ENCODE measurements around the gene SULT4A1.

SULT4A1 gene

DNA sequence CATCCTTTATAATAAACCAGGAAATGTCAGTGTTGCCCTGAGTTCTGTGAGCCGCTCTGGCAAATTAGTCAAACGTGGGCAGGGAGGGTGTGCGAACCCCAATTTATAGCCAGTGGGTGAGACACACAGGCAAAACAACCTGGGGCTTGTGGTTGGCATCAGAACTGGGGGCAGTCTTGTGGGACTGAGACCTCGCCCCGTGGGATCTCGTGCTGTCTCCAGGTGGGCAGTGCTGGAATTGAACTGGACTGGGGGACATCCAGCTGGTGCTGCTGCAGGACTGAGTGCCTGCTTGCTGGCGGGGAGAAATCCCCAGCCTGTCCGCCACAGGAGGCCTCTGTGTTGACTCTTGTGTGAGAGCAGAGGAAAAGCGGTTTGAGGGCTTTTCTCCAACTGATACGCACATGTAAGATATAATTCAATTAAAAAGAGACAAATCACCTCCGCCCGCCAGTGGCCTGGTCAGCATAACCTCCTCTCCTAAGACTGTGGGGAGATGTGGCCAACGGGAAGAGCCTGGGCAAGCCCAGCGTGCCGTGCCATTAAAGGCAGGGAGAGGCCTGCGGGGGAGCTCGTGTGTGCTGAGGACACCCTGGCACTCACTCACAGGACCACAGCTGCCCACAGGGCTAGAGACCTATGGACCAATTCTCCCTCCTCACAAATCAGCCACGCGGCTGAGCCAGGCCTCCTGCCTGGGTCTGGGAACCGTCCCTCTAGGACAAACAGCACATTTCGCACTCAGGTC lies 18.4 kb downstream of the SULT4A1 start:
- no peak for FAIRE-seq

DNA sequence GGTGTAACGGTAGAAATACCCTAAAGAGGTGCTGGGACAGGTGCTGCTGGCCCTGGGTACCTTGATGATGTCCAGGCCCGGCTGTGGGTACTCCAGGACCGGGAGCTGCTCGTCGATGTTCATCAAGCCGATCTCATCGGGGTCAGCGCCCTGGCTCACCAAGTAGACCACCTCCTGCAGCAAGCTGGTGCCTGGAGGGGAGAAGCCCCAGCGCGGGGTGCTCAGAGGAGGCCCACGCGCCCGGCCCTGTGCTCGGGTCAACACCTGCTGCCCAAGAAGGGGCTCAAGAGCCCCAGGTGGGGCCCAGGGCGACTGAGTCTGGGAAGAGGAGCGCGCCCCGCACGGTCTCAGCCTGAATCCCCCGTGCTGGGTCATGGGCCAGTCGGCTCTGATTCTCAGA lies 20.6 kb downstream of the SULT4A1 start:
- no peak for FAIRE-seq

DNA sequence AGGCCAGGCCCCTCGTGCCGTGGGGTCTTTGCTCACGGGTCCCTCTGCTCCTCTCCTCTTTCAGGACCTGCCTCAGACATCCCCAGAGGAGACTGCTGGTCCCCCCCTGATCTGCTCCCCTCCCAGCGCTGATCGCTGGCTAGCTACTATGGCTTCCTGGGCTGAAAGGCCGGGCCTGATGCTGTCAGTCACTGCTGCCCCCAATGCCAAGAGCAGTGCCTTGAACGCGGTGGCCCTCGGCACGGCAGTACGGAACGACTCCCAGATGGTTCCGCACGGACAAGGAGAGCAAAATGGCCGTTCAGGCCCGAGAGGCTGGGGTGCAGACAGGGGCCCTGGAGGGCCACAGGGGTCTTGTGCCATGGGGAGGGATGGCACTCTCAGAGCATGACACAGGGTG lies 21.5 kb downstream of the SULT4A1 start:
- no peak for FAIRE-seq

DNA sequence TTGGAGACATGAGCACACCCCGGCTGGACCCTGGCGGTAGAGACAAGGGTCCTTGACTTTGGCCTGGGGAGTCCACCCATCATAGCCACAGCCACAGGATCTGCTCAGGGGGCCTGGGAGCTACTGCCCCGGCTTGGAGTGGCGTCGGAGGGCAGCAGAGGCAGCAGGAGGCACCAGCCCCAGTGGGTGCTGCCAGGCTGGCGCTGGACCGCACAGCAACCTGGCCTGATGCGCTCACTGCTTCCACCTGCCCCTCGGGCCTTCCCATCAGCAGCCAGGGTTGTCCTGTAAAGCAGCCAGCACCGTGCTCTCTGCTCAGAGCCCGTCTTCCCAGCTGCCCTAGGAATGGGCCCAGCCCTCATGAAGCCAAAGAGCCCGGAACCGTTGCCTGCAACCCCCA lies 21.9 kb downstream of the SULT4A1 start:
- FAIRE-seq: no peak

DNA sequence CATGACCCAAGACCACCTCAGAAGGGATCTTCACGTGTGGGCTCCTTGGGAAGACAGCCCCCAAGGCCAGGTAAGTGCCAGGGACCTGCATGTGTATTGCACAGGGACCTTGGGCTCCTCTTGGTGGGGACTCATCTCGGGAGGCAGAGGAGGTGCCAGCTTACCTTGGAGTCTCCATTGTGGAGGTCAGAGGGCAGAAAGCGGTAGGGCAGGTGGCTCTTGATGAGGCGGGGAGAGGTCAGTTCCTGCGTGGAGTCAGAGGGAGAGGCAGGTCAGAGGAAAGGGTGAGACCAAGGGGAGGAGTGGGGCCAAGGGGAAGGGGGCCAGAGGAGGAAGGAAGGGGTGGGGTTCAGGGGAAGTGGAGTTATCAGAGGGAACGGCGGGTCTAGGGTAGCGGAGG lies 22.5 kb downstream of the SULT4A1 start:
- FAIRE-seq: no peak

DNA sequence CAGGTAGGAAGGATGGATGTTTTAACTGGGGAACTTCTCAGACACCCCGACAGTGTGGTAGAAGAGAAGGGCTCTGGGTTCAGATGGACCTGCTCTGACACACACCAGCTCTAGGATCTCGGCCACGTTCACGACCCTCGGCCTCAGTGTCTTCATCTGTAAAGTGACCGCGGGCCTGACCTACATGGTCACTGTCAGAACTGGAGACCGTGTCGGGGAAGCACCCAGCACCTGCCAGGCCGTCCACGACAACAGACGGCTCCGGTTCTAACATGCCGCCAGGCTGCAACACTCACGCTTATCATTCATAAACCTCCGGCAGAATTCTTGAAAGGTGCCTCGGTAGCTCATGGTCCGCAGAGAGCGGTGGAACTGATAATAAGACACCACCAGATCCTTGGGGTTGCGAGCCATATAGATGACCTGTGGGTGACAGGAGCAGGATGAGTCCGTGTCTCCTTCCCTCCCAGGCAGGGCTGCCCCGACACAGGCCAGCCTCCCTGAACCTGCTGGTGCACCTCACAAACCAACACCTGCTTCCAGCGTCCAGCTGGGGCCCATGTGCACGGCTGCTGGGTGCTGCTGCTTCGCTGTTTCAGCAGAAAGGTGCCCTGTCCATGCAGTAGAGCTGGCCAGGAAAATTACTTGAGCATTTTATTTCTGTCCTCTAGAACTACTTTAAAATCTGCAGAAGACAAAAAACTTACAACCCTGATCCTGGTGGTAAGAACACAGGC lies 23.6 kb downstream of the SULT4A1 start:
- FAIRE-seq: no peak

DNA sequence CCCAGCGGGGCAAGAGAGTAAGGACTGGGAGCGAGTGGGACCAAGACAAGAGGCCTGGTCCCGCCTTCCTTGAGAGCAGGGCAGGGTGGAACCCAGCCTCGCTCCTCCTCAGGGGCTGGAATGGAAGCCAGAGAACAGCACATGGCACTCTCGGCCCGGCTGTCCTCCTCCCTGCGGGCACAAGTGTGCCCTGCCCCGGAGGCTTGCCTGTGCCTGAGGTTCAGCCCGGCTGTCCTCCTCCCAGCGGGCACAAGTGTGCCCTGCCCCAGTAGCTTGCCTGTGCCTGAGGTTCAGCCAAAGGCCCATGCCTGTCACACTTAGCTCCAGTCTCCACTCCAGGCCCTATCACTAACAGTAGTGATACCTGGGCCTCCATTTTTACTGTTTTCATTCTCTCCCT lies 24.2 kb downstream of the SULT4A1 start:
- FAIRE-seq: no peak

DNA sequence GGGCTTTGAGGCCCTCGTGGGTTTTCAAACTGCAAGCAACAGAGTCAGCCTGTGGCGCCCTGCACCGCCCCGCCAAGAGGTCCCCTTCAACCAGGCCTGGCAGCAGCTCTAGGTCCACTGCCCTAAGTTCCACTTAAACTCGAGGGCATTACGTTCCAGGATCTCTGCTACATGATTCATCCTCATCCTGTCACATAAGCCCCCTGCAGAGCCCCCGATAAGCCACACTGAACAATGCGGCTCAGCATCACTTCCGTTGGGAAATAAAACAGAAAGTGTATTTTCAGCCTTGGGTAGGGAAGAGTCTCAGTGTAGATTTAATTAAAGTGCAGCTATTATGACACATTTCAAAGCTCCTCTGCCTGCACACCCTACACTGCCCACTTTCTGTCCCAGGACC lies 24.6 kb downstream of the SULT4A1 start:
- FAIRE-seq: no peak

DNA sequence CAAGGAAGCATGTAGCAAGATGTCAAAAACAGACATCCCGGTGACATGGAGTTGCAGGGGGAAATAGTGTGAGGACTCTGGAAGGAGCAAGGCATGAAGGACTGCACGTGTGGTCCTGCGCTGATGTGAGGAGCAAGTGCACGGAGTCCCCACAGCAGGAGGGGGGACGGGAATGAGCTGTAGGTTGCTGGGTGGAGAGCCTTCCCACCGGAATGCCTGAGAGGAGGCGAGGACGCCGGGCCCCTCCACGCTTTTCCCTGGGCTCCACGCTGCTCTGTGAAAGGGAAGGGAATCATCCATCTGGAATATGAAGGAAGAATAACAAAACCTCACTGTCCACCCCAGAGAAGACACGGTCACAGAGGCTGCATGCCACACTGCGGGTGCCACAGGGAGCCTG lies 26.6 kb downstream of the SULT4A1 start:
- no peak for FAIRE-seq

DNA sequence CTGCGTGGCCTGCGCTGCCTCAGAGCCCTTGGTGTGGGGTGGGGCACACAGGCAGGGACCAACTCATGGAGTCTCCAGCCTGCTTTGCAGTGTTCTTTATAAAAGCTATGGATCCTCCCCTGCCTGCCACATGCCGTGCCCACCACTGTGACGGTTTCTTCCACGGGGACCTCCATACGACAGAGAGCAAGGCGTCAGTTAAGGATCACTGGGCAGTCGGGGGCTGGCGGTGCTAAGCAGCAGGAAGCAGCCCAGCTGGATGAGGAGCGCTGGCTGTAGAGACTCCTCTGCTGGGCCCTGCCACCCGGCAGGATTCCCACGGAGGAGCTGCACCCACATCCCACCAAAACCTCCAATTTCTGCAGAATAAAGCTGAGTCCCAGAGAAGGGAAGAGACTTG lies 27.1 kb downstream of the SULT4A1 start:
- no peak for FAIRE-seq

DNA sequence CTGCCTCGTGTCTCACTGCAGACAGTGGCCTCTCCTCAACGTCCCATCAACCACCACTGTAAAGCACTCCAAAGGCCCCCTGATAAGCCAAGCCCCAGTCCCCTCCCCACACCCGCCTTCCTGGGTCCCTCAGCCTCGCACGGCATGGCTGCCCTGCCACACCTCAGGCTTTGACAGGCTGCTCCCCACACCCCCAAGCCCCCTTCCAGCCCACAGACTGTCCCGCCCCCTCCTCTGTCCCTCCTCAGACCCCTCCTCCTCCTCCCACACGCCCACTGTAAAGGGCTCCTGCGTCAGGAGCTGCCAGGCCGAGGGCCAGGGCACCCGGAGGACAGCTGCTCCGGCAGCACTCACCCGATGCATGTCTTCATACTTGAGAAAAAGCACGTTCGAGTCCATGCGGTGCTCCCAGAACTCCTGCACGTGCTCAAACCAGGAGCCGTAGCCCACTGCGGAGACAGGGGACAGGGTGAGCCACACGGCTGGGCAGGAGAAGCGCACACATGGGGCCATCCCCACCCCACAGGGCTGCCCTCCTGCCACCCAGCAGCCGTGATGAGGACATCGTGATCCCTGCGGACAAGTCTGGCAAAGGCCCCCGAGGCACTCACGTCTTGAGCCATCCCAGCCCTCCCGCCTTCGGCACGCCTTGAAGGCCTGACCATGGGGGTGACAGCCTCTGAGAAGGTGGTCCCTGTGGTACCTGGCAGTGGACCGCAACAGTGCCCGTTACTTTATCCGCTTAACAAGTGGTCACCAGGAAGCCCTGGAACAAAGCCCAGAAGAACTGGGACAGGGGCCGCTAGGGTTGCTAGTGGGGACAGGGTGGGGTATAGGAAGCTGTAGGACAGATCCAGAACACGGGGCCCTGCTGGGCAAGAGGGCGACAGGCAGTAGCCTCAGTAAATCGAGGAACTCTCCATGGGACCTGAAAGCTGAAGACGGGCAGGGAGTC lies 28.8 kb downstream of the SULT4A1 start:
- FAIRE-seq: no peak

DNA sequence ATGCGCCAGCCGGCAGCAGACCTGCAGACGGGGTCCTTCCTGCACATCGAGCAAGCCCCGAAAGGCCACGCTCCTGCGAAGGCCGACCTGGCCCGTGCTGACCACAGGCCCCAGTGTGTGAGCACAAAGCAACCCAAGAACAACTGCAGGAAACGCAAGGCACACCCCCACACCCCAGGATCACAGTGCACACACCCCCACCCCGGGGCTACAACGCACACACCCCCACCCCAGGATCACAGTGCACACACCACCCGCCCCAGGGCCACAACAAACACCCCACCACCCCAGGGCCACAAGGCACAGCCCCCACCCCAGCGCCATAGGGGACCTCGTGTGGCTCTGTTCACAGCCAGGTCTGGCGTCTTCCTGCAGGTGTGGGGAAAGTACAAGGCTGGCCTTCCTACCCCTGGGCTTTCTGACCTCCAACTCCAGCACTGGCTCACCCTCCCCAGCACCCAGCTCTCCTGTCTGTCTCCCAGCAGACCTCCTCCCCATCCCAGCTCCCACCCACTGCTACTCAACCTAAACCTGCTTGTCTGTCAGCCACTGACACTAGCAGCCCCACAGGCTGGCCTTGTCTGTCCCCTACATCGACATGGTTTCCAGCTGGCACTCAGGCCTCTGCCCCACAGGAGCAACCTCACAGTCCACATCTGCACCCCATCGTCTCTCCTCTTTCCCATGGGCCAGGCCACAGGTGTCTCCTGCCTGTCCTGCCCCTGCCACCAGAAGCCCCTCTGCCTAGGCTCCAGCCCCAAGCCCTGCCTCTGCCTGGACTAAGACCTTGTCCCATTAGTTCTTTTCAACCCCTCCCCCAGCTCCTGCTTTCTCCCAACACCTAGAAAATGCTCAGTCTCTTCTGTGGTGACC lies 29.7 kb downstream of the SULT4A1 start:
- no peak for FAIRE-seq

DNA sequence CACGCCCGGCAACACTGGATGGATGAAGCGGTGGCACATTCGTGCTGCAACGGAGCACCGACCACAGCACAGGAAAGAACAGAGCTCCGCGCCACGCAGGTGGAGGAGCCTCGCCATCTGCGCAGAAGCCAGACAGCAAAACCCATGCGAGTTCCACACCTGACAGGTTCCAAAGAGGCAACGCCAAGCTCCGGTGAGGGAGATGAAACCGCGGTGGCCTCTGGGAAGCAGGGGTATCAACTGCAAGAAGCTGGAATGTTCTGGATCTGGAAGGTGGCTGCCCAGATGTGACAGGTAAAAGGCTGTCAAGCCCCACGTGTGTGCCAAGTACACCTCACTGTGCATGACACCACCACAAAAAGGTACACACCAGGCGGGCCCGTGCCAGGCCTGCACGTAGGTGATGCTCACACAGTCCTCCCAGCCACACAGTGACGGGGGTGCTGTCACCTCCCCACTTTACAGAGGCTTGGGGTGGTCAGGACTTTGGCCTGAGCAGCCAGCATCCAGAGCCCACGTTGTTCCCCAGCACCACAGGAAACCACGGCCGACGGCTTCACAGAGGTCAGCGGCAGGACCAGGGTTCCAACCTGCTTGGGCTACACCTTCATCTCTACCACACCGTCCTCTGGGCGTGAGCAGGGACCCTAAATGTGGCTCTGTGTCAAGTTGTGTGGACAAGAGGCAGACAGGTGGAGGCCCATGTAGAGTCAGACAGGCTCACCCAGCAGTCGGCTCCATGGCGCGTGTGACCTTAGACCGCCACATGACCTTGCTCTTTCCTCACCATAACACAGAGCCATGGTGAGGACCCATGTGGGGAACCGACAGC lies 30.5 kb downstream of the SULT4A1 start:
- no peak for FAIRE-seq

DNA sequence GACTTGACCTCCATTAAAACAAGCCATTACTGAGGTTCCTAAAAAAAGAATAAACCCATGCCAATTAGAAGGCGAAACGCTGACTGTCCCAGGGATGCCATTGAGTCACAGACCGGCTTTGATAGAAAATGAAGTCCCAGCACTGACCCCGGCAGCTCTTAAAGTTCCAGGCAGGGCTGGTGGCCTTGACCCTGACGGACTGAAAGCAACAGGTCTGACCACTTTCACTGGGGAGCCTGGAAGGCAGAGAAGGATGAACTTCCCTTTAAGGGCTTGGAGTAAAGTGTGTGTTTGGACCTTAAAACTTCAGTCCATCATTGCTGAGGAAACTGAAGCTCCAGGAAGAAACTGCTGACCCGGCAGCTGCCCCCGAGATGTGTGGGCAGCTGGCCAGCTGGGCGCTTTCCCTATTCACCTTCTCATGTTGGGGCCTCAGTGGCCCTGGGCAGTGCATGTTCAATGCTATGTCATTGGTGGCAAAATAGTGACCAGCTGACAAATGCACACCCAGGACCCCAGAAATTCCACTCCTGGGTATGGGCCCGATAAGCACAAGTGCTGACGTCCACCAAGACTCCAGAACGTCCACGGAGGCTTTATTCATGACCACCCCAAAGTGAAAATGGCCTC lies 31.3 kb downstream of the SULT4A1 start:
- no peak for FAIRE-seq

DNA sequence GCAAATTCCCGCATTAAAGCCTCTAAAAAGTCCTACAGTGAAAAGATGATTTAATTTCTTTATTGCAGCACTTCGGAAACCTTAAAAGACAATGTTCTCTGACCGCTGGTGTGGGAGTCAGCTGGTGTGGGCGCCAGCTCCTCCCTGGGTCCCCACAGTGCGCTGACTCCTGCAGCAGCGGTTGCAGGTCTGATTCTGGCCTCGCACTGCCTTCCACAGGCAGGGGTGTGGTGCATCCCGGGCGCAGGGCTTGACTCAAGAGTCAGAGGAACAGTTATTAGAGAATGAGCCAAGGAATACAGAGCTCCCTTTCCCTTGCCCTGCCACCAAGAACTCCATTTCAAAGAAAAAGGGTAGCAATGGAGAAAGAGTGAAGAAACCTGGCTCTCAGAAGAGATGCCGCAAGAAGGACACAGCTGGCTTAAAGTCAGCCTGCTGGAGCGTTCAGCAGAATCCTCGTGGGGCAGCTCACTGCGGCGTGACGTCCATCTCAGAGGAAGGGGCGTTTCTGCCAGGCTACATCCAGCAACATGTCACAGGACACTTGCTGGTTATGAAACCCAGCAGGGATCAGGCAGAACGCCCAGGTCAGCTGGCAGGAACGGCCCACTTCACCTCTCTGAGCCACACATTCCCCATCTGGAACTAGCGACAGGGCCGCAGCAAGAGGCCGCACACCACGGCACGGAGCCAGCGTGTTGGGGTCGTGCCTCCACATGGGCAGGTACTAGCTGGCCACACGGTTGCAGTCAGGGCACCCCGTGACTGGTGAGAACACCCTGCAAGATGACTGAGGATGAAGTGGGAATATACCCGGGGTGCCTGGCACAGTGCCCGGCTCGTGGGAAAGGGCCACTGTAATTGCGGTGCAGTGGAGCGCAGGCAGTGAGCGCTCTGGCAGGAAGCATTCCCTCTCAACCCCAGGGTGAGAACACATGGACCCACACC lies 32.1 kb downstream of the SULT4A1 start:
- FAIRE-seq: no peak

DNA sequence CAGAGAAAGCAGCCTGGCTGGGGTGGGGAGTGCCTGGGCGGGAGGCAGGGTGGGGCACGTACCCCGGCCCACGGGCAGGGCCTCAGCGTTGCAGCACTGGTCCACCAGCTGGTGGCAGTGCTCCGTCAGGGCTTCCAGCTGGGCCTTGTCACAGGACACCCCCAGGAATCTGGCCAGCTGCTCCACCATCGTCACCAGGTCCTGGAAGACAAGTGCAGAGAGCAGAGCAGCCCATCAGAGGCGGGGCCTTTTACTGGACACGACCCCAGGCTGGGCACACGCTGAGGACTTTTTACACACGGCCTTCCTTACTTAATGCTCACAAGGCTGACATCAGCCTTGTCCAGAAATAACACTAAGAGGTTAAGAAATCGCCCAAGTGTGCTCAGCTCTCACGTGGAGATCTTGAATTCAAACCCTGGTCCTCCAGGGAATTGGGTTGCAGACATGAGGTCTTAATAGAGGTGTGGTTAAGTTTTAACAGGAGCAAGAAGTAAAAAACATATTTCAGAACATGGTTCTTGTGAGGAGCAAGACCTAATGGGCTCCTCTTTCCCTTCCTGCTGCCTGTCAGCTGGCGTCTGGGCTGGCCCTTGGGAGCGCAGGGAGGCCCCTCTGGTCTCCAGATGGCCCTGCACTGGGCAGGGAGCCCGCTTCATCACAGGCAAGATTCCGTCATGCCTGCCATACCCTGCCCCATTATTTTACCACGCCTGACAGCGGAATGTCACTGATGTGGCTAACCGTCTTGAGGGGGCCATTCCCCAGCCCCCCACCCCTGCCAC lies 33.1 kb downstream of the SULT4A1 start:
- FAIRE-seq: no peak

DNA sequence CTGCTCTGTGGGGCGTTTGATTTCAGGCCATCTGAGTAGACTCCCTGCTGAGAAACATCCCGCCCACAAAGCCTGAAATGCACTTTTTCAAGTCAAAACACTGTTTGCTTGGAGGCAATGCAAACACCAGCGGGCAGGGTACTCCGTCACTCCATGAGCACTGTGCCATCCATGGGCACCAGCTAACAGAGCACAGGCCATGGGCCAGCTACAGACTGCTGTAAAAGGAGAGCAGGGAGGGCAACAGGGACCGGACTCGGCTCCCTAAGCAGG lies 33.7 kb downstream of the SULT4A1 start:
- no peak for FAIRE-seq

DNA sequence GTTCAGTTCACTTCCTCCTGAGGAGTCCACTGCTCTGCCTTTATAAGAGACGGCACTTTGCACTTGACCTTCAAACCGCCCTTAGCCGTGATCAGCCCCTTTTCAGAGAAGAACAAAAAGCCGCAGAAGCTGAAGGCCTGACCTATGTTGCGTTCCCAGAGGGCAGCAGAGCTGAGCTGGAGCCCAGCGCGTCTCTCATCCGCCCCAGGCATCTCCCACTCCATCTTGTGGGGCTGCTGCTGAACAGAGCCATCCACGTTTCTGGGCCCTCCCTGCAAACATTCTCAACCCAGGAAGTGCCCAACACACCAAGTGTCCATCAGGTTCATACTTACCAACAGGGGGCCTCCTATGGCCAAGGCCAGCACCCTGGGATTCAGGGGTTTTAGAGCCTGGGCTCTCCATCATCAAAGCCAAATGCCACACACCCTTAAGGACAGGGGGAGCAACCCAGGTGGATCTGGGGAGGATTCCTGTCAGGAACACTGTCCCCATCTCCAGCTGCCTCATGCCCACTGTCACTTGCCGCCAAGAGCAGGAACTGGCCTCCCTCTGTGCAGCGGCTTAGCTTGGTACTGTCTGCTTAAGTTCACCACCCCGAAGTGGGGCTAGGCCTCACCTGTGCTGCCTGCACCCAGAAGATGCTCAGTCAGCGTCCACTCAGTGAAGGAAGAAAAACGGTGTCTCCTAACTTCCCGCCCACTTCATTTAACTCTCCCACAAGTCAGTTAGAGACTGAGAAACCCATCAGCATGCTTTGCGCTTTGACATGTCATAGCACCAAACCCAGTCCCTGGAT lies 34.2 kb downstream of the SULT4A1 start:
- FAIRE-seq: no peak
